ENCODE results near the gene U2AF1L4.

Gene U2AF1L4

DNA sequence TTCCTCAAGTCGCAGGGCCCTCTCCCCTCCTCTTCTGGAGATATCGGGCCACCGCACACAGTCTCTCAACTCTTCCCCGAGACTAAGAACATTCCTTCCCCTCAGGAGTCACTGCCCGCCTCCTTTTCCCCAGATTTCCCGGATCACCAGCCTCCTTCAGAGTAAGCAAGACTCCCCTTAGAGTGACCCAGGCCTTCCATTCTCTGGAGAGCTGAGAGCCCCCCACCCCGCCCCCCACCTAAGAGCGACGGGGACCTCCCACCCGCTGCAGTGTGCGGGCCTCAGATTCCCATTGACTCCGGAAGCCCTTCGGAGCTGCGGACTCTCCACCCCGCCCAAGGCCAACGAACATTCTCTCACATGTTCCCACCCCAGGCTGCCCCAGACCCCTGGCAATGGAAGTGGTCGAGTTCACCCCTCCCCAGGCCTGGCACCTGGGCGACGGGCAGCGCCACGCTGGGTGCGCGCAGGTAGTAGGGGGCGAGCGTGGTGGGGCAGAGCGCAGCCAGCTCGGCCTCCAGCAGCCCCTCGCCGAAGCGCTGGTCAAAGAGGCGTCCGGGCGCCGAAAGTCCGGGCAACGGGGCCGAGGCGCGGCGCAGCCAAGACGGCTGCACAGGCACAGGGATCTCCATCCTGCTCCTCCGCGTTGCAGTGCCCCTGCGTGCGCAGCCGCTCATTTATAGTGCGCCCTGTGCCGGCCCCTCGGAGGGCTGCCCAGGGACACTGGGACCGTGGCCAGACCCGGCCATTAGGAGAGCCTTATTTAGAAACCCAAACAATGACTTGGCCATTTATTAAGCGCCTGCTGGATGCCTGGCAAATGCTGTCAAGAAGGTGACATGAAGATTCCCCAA is 11.4 kb upstream of the U2AF1L4 start, which contains the start of gene HSPB6:
Gene HSPB6, minus strand, starts transcription at position 653 of the 854 bp plus-strand sequence. Its CDS starts 21 bp downstream, at position 632.
- no peak for DNase-seq

- no peak for DNase-seq
These were observed 10.5 kb upstream of the U2AF1L4 start for GRCh38 chr19:35755550-35756376.

- DNase-seq: no peak
These were observed 9.9 kb upstream of the U2AF1L4 start for GRCh38 chr19:35755131-35755549.

- DNase-seq: no peak
These were observed 9.3 kb upstream of the U2AF1L4 start for GRCh38 chr19:35754370-35755130.

DNA sequence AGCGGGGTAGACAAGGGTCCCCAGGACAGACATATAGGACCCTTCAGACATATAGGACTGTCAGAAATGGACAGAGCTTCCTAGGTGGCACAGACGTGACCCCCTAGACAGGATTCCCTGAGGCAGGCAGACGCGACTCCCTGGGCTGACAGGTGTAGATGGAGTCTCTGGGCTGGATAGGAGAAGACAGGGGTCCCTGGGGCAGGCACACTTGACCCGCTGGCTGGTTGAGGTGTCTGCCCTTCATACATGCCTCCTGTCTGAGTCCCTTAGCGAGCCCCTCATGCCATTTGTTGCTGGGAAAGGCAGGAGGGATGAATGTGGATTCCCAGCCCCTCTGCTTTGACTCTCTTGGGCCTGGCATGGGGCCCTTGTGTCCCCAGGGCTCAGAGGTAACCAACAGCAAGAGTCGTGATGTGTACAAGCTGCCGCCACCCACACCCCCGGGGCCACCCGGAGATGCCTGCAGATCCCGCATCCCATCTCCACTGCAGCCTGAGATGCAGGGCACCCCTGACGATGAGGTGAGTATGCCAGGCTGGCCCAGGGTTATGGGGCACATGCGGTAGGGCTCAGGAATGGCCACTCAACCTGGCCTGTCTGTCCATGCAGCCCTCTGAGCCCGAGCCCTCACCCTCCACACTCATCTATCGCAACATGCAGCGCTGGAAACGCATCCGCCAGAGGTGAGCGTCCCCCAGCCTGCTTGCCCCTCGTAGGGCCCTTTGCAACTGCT is 8.6 kb upstream of the U2AF1L4 start:
- DNase-seq: no peak

GRCh38 chr19:35752746-35753350 is 7.6 kb upstream of the U2AF1L4 start:
- no peak for DNase-seq

- DNase-seq: no peak
These were observed 6.9 kb upstream of the U2AF1L4 start for GRCh38 chr19:35751839-35752745.

GRCh38 chr19:35750167-35750566 is 4.9 kb upstream of the U2AF1L4 start:
- no peak for DNase-seq

DNA sequence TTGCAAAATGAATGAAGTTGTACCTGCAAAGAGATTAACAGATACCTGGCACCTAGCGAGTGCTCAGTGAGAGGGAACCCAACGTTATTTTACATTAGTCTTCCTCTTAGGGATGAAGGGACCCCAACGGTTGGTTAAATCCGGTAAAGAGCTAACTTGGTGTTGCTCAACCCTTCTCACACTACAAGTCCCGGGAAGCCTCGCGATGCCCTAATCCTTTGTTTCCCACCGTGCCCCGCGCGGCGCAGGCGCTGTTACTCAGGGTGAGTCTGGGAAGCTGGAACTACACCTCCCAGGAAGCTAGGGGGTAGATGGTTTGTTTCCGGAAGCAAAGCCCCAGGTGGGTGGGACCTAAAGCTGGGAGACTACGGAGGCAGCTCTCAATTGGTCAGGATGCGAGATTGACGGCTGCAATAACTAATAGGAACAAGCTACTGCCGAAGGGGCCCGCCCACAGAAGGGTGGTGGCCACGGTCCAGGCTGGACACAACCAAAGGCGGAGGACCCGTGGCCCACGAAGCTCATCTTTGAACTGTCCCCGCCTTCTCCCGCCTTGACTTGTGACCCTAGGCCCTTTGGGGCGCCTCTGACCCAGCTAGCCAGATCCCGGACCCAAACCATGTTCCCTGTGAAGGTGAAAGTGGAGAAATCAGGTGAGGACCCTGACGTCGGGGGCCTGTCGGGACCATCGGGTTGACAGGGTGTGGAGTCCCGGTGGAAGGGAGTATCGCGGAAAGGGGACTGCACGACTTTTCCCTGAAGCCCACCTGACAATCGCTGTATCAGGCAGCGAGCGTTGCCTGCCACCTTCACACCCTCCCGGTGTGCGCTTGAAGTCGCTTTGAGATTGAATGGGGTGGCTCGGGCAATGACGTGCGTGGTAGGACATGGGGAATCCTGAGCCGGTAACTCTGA is 3.1 kb upstream of the U2AF1L4 start, which contains the start of gene LIN37:
Gene LIN37, plus strand, starts transcription at position 471 of the 915 bp plus-strand sequence. Its CDS starts 149 bp downstream, at position 620.
- peak; percentile 100 for DNase-seq

- DNase-seq: no peak
These were observed 1.3 kb upstream of the U2AF1L4 start for GRCh38 chr19:35746531-35746930.

DNA sequence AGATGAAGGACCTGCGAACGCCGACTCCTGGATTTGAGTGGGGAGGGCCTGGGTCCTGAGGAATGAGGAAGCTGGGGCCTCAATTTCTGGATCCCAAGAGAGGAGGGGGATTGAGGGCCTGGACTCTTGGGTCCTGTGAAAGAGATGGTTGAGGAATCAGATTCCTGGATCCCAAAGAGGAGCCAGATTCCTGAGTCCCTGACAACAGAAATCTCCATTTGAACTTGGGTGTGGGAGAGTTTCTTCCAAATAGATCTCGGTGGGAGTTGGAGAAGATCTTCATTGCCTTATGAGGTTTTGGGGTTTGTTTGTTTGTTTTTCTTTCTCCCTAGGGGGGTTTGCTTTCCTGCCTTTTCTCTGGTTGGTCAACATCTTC is 857 bp upstream of the U2AF1L4 start:
- no peak for DNase-seq

DNA sequence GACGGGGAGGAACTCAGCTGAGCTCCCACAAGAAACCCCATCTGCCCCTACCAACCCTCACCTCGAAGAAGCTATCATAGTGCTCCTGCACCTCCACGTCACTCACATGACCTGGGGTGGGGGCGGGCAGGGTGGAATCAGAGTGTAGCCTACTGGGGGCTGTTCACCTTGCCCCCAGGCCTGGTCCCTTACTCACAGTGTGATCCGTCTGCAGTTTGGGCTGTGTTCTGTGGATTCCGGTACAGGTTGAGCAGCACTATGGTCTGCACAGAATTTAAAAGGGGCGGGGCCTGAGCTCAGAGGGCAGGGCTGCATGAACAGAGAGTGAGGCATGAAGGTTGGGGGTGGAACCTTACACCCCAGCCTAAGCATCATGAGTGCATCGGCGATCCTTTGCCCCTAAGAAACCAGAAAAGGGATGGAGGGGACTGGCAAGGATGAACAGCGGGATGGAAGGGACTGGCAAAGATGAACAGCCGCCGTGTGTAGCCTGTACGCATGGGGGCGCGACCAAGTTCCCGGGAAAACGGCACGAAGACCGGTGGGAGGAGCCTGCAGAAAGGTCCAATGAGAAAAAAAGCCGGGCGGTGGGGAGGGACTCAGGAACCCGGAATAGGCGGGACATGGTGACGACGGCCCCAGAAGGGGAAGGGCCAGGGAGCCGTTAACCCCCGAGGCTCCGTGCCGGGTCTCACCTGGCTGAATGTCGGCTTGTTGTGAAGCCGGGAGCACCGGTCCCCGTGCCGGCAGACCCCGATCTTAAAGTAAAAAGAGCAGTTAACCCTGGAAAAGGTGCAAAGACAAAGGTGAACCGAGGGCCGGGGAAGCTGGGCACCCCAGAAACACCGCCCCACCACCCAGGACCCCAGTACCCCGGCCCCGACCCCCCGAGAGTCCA is 539 bp downstream of the U2AF1L4 start:
- DNase-seq: peak; percentile 100

DNA sequence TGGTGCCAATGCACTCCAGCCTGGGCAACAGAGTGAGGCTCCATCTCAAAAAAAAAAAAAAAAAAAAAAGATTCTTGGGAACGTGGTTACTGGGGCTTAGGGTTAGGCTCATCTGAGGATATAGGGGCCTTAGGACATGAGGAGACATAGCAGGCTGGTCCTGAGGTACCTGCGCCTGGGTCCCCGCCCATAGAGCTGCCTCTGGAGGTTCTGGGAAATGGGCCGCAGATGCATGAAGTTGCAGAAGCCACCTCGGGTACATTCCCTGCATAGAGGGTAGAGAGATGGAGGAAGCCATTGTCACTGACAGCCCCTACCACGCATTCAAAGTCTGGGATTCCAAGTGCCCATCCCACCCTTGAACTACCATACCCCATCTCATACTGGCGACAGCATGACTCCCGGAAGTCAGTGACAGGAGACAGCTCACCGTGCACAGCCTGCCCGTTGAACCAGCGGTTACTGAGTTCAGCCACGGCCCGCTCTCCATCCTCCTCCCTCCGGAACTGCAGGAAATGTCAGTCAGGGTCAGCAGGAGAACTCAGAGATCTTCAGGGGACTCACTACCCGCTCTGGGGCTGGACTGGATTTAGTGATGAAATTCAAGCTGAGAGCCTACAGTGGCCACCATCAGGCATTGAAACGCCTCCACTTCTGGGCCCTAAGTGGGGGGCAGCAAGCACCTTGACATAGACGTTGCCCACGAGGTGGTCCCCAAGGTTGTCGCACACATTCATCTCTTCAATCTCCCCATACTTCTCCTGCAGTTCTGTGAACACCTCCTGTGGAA is 1.4 kb downstream of the U2AF1L4 start:
- no peak for DNase-seq

- no peak for DNase-seq
These were observed 3.0 kb downstream of the U2AF1L4 start, which contains the start of gene IGFLR1 for GRCh38 chr19:35742121-35742724. TSS of gene IGFLR1 (minus strand) at chr19:35742452. CDS start at chr19:35741180, 1,272 bp downstream.

DNA sequence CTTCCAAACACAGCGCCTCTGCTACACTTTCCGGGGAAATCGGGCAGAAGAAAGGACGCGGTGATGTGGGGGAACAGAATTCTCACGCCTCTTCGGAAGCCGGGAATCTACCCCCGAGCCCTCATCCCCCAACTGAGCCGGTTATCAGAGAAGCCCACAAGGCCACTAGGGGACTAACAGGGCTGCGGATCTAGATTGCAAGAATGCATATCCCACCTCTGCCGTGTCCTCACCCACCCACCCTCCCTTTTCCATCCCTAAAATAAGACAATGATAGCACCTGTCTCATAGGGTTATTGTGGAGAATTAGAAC is 4.1 kb downstream of the U2AF1L4 start:
- DNase-seq: no peak

GRCh38 chr19:35740423-35741202 is 4.6 kb downstream of the U2AF1L4 start:
- DNase-seq: peak; percentile 100

DNA sequence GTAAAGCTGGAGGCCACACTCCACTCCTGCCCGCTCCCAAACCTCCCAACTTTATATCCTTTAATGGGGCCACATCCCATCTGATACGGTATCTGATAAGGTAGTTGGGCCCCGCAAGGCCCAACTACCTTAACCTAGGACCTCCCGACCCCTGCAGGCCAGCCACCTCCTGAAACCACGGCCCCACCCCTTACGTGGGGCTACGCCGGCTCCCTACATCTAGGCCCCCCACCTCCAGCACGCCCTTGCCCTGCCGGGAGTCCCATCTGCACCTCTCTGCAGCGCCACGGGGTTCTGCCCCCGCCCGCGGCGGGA is 5.2 kb downstream of the U2AF1L4 start:
- no peak for DNase-seq
